Measurements from ENCODE around the gene CPA4.

The CPA4 gene

DNA sequence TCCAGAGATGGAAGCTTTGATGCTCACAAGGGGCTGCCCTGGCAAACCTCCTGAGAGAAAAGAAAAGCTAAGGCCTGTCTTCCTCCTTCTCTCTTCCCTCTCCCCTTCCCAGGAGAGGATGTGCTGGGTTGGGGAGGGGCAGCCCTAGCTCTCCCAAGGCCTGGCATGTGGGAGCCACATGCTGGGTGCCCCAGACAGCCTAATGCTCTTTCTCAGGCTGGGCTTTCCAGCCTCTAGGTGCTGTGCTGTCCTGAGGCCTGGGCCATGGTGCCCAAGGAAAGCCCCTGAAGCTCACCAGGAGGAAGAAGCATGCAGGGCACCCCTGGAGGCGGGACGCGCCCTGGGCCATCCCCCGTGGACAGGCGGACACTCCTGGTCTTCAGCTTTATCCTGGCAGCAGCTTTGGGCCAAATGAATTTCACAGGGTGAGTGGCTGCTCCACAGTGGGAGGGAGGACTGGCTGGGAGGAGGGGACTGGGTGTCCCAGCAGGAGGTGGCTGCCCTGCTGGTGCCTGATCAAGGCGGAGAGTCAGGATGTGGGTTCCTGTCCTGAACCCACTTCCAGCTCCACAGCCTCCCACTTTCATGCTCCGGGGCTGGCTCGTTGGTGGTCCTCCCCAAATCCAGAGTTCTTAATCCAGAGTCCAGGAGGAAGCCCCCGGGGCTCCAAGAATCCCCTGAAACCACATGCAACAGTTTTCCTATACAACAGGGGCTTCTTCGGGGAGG is 53.4 kb downstream of the CPA4 start:
- no peak for DNase-seq

DNA sequence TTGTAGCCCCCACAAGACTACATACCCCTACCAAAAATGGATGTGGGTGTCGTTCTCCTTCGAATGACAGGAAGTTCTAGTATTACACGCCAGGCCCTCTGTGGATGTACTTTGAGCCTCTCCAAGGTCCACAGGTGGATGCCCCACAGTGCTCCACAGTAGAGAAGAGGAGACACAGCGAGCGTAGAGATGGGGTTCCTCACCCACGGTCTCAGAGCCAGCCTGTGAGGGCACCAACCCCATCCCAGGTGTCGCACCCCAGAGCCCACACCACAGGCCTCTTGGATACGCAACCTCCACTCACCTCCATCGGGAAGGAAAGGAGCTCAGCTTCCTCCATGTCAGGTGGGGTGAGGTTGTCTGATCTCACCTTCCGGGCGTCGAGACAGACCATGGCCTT is 54.0 kb downstream of the CPA4 start:
- DNase-seq: no peak

DNA sequence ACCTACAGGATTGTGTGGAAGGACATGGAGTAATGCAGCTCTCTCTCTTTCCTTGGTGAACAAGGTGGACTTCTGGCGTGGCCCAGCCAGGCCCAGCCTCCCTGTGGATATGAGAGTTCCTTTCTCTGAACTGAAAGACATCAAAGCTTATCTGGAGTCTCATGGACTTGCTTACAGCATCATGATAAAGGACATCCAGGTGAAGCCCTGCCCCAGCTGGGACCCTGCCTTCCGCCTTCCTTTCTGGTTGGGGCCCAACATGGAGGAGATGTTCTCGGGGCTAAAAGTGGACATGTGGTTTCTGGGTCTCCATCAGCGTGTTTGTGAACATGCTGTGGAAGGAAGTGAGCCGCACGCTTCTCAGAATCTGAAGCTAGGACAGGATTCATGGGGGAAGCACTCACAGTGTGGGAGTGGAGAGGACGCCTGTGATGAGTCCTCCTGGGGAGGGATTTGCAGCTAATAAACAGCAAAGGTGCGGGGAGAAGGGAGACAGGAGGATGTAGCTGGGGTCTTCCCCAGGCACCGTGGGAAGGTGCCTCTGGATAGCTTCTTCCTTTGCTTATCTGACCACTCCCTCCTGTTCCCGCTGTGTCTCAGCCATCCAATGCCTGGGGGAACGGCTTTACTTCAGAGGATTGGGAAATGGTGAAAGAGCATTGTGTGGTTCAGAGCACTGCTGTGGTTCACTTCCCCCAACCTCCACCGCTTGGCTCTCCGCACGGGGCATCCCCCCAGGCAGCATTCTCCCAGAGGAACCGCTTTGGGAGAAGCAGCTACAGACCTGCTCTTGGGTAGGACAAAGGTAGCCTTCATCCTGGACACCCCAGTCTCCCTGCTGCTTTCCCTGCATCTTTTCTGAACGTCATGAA is 57.2 kb downstream of the CPA4 start:
- DNase-seq: peak; percentile 79

DNA sequence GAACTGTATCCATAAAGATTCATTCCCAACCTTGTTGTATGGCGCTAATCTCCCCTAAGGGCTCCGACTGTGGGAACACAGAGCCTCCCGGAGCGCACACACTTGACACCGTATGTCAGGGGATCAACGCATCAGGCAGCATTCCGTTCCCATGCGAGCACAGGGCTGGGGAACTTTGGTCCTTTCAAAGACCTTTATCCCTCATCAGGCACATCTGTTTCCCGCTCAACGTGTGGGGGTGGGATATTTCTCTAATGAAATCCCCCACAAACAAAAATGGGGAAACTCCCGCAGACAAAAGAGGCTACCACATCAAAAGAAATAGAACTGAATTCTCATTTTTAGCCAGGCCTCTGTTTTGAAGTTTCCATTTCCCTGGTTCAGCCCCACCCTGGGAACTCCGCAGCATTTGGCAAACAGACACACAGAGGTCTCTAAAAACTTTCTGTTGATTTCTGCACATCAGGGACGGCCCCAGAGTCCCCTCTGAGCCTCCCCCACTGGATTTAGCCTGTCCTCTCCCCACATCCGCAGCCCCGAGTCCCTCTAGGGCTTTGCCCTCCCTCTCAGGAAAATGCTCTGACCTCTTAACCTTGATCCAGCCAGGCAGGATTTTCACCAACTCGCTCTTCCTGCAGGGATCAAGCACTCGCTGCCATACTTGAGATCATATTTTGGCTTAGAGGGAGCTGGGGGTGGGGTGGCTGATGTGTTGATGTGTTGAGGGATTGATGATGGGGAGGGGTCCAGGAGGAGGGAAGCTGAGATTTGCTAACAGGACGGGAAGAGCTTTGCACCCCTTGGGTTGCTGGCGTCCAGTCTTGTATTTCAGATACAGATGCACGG is 58.2 kb downstream of the CPA4 start:
- peak; percentile 77 for DNase-seq

DNA sequence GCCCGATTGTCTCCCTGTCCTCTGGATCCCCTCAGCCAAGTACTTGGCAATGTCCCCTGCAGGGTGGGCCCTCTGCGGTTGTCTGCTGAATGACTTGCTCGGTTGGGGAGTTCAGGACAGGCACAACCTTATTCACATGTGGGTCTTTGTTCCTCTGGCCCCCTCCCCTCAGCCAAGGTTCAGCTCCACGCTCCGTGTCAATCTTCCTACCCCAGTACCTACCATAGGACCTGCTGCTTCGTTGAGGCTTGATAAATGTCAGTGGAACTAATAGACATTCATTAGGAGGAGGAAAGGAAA is 58.8 kb downstream of the CPA4 start:
- no peak for DNase-seq

DNA sequence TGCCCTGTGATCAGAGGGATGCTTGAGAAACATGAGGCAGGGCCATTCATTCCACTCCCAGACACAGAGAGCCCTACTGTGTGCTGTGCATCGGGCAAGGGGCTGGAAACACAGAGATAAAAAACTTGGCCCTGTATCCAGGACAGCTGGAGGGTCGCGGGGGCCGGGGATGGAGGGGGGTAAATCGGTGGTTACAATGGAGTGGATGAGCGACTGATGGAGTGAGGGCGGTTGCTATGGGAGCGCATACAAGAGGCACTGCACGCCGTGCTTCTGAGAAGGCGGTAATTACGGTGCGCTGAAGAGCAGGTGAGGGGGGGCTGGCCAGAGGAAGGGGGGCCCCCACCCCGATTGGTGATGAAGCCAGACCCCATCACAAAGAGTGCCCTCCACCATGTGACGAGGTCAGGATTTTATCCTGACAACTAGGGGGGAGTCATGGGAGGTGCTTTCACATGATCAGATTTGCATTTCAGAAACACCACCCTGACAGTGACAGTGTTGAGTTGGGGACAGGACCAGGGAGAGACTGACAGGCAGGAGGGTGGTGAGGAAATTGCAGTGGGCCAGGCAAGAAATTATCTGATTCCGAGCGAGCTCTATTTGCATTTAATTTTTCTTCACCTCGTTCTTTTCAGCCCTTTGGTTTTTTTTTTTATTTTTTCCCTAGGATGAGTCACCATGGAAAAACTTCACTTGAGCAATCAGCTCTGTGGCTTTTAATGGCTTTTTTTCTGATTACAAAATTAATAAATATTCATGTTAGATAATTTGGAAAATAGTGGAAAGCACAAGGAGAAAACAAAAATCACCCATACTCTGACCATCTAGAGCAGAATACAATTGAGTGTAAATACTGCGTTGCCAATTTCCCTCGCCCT is 59.5 kb downstream of the CPA4 start:
- peak; percentile 99 for DNase-seq

DNA sequence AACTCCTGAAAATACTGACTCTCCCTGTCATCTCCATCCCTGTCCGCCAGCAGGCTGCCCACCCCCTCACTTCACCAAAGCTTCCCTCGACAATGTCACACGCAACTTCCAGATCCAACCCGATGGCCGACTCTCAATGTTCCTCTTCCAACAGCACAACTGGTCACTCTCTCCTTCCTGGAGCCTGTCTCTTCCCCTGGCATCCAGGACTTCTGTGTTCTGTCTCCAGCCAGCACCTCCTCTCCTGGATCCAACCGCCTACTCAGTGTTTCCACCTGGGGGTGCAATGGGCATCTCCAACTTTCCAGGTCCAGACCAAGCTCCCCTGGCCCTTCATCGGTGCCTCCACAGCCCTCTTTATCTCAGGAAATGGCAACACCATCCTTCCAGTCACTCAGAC is 60.2 kb downstream of the CPA4 start:
- DNase-seq: no peak

DNA sequence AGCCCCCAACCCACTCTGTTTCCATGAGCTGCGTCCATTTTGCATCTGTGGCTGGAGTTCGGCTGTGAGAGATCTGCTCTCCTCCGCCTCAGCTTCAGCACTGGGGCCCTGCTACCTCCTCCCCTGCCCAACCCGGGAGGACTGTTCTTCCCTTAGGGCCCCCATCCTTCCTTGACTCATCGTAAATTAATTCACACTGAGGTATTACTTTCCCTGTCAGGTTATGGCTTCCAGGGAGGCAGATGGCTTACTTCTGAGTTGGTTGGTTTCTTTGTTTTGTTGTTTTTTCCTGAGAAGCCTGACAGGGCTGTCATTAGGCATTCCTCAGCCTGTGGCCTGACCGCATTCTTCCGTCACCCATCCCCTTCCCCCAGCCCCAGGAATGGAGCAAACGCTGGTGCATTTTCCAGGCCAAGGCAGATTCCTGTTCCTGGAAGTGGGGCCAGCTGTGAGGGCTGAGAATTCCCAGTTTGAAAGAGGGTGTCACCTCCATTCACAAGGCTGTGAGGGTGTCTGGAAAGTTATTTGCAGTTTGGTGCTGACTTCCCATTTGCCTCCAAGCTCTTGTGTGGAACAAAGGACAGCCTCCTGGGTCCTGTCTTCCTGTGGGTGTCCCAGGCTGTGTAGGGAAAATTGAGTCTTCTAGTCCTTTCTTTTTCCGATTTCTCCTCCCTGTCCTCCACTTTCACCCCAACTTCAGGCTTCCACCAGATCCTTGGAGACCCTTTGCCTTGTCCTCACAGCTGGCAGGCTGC is 63.3 kb downstream of the CPA4 start:
- DNase-seq: peak; percentile 65

DNA sequence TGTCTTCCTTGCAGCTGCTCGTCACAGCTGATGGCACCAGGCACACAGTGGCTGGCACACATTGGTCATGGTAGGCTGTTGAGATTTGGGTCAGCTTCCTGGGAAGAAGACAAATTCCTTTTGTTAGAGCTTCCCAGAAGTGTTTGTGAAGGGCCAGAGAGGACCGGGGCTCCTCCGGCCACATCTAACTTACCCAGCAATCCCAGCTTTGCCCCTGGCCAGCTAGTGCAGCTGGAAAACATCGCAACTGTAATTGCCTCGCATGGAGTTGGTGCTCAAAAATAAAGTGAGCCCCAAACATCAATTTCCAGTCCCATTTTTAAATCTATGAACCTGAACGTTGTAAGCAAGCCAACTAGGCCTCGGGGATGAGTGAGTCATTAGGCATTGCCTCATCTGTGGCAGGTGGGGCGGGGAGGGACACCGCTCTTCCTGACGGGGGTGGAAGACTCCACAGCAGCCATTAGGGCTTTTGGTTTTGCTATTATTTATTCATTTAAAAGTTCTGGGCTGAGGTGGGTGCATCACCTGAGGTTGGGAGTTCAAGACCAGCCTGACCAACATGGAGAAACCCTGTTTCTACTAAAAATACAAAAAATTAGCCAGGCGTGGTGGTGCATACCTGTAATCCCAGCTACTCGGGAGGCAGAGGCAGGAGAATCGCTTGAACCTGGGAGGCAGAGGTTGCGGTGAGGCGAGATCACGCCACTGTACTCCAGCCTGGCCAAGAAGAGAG is 64.1 kb downstream of the CPA4 start:
- no peak for DNase-seq

DNA sequence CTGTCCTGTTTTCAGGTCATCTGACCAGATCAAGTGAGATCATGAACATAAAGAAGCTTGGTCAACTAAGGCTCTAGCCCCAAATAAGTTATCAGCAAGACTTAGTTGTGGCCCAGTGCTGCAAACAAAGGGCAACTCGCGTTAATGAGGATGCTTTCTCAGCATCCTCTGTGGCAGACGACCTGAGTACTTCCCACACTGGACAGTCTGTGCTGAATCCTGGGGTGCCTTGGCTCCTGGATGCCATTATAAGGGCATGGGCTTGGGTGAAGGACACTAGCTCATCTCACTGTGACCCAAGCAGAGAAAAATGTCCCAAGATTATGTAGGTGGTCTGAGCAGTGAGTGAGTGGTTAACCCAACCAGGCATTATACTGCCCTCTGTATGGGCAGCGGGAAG is 65.5 kb downstream of the CPA4 start:
- DNase-seq: no peak

DNA sequence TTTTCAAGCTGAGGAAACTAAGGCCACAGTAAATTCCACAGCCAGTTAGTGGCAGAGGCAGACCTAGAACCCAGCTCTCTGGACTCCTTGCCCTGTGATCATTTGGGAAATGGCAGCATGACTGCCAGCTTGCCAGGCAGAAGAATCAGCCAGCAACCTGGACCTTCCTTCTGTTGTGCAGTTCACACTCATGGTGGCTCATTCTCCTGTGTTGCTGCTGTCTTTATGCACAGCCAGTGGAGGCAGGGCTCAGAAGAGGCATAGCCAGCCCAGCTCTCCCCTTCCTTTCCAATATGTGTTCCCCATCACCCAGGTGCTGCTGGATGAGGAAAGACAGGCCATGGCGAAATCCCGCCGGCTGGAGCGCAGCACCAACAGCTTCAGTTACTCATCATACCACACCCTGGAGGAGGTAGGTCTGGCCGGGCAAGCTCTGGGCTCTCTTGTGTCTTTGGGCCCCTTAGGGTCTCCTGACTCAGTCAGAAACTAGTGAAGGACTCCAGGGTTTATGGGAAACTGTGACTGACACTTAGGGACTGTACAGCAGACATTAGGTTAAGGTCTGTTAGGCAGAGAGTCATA is 66.4 kb downstream of the CPA4 start:
- DNase-seq: no peak

DNA sequence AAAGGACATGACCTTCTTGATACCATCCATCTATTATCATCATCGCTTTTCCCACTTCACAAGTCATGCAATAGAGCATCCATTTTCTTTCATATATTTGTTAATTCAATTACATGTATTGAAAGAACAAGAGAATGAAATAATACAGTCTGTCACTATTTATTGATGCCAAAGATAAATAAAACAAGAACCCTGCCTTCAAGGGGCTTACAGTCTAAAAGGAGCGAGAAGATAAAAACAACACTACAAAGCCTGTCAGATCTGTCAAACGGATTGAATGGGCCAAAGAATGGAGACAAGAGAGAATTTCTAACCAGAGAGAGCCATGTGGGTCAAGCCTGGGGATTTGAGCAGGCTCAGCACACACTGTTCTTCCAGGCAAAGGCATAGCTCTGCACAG is 67.6 kb downstream of the CPA4 start:
- no peak for DNase-seq

DNA sequence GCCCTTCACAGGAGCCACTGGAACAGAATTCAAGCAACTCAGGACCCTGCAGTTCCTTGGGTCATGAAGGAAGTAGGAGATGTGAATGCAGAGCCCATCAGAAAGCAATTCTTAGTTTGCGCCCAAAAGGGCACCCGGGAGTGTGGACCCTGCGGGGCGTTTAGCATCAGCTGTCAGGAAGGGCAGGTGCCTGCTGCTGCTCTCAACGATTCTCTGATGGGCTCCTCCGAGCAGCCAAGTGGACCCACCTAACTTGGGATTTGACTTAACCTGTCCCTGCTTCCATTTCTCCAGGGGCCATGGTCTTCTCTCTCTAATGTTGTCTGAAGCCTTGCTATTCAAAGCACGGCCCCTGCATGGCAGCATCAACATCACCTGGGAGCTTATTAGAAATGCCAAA is 68.7 kb downstream of the CPA4 start:
- no peak for DNase-seq

DNA sequence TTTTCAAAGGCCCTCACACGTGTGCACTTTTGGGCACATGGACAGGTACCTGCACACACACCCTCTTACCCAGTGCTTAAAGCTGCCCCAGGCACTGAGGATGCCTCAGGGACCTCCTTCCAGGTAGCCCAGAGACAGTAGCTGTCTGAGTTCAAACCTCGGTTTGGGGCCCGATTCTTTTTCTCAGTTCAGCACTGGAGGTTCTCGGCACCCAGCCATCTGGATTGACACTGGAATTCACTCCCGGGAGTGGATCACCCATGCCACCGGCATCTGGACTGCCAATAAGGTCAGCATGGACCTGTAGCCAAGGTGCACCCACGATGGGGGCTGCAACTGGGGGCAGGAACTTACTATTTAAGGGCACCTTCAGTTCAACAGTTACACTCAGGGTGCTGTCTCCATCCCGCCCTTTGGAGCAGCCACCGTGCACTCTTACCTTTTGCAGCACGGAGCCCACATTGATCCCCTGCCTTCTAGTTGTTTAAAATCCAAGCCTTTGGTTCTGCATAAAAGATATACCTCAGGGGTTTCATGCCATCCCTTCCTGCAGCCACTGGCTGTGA is 69.4 kb downstream of the CPA4 start:
- DNase-seq: no peak

DNA sequence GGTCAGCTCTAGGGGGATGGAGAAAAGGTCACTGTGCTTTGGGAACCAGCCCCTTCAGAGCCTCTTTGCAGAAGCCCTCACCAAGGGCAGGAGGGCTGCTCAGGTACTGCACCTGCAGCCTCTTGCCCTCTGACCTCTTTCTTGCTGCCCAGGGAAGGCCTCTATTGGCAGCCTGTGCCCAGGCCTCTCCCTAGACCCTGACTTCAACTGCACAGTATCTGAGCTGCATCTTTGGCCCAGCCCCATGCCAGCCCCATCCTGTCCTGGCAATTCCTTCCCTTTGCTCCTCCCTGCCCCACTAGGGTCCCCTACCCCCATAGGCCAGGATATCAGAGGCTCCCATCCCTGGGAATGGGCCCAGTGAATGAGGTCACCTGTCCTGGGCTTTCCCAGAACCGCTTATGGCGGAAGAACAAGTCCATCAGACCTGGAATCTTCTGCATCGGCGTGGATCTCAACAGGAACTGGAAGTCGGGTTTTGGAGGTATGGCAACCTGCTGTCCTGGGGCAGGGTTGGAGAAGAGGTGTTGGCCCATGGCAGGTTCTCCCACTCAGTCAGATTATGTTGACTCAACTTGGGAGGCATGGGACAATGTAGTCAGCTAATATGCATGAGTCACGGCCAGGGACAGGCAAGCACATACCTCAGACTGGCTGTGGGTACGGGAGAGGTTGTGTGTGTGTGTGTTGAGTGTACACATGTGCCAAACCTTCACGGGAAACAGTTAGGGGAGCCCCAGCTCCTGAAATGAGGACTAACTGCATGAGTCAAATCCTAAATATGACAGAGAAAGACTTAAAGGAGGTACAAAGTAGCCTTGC is 70.3 kb downstream of the CPA4 start:
- no peak for DNase-seq

DNA sequence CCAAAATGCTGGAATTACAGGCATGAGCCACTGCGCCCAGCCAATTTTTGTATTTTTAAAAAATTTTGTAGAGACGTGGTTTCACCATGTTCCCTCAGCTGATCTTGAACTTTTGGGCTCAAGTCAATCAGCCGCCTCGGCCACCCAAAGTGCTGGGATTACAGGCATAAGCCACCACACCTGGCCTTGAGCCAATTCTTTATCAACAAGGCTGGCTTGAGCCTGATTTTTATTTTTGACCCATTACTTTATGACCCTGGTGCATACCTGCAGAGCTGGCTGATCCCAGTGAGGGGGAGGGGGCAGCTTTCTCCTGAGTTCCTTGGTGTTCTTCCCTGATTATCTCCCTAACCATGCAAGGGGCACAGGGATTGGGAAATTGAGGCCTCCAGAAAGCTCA is 71.5 kb downstream of the CPA4 start:
- no peak for DNase-seq

DNA sequence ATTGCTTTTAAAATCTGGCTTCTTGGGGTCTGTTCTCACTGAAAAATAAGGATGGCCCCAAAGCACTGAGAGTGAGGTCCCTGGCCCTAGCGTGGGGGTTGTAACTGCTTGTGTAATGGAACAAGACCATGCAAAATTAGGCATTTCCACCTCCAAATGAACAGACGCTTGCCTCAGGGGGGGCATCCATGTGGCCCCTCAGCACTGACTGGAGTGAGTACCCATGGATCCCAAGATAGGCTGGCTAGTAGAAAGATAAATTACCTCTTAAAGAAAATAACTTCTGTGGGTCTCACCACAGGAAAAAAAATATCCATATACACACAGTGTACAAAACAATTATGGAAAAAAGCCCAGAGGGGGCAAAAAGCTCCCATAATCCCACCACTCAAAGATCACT is 72.1 kb downstream of the CPA4 start:
- no peak for DNase-seq

DNA sequence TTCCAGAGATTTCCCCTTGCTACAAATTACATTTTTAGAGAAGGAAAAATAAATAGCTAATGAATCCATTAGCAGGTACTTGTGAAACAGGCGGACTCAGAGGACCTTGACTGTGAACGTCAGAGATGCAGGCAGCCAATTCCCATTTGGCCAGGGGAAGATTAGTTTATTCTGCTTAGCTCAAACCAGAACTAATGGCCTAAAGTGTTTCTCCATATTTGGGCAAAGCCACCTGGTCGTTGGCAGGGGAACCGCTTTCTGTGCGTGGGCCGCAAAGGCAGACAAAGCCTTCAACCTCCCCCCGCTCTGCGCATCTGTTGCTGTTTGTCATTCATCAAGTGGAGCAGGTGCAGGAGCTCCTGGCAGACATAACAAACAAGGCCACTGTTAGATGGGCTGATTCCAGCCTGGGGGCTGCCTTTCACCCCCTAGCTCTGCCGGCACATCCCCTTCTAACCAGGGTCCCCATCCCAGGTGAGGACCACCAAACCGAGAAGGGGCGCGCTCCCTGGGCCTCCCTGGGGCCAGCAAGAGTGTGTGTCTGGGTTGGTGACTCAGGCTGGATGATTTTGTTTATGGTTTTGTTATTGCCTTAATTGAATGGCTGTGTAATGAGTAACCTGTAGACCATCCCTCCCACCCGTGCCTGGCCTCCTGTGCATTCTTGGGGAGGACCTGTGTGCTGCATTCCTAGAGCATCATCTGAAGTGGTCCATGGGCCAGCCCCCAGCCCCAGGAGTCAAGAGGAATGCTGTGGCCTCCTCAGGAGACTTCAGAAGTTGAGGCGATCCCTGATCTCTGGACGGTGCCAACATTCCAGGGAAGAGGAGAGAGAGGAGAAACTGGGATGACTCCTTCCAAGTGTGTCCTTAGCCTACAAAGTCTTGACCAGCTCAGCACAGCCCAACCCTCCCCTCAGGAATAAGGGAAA is 72.8 kb downstream of the CPA4 start:
- peak; percentile 91 for DNase-seq

Data from NCI-H2227 treated with DMSO at 0.1 percent for 48 hours (cell line).